Mesenchymal stem cell (in vitro differentiated cells and primary cell): ENCODE measurements around the gene TMEM221.

Experiments
- DNase-seq: peaks from one replicate; pipeline ENCODE4 v3.0.0-alpha.2; 2013
- H2AFZ ChIP-seq: one replicate; pipeline ENCODE4 v1.6.1; 2013; ENCODE audit warnings: low read depth, mild to moderate bottlenecking, control low read depth, inconsistent platforms, low read length, moderate library complexity
- H2AK5ac ChIP-seq: 2 replicates; pipeline ENCODE4 v1.6.1; 2013; ENCODE audit warnings: low read length, moderate library complexity, mild to moderate bottlenecking, inconsistent platforms; ENCODE audit not compliant: severe bottlenecking
- H2BK120ac ChIP-seq: one replicate; pipeline ENCODE4 v1.6.1; 2013; ENCODE audit warnings: low read depth, mild to moderate bottlenecking, inconsistent platforms, low read length, moderate library complexity
- H2BK12ac ChIP-seq, 2 experiments: one replicate each; pipeline ENCODE4 v1.6.1; 2013; ENCODE audit warnings: inconsistent platforms in 2 of 2, low read length in 2 of 2, mild to moderate bottlenecking in 2 of 2, moderate library complexity in 2 of 2, control low read depth in 1 of 2
- H2BK15ac ChIP-seq: one replicate; pipeline ENCODE4 v1.6.1; 2013; ENCODE audit warnings: mild to moderate bottlenecking, low read depth, inconsistent platforms; ENCODE audit not compliant: poor library complexity, severe bottlenecking
- H2BK5ac ChIP-seq: 2 replicates; pipeline ENCODE4 v1.6.1; 2013; ENCODE audit warnings: low read depth, mild to moderate bottlenecking, low read length, control low read depth, inconsistent platforms; ENCODE audit not compliant: poor library complexity, severe bottlenecking
- H3K14ac ChIP-seq, 2 experiments: one replicate each; pipeline ENCODE4 v1.6.1; 2013; ENCODE audit warnings: inconsistent platforms in 2 of 2, low read length in 2 of 2, control low read depth in 1 of 2, mild to moderate bottlenecking in 1 of 2, moderate library complexity in 1 of 2
- H3K18ac ChIP-seq, 2 experiments: one replicate each; pipeline ENCODE4 v1.6.1; 2013; ENCODE audit warnings: inconsistent platforms in 2 of 2, low read length in 2 of 2, control low read depth in 1 of 2, low read depth in 1 of 2, mild to moderate bottlenecking in 1 of 2
- H3K23ac ChIP-seq, 2 experiments: one replicate each; pipeline ENCODE4 v1.6.1; 2013; ENCODE audit warnings: inconsistent platforms in 2 of 2, low read length in 2 of 2, mild to moderate bottlenecking in 2 of 2, moderate library complexity in 2 of 2, control low read depth in 1 of 2
- H3K27ac ChIP-seq: 2 replicates; pipeline ENCODE4 v1.5.1; 2013; ENCODE audit warnings: mild to moderate bottlenecking, moderate library complexity, low read length, control low read depth, inconsistent platforms; ENCODE audit not compliant: poor library complexity, severe bottlenecking
- H3K27me3 ChIP-seq, 2 experiments: 2 replicates each; pipeline versions ENCODE4 v1.6.1 to v1.7.0; 2013; ENCODE audit warnings: low read length in 2 of 2, mild to moderate bottlenecking in 2 of 2, moderate library complexity in 2 of 2, control low read depth in 1 of 2, inconsistent platforms in 1 of 2; ENCODE audit not compliant: control insufficient read depth in 1 of 2, insufficient read depth in 1 of 2
- H3K36me3 ChIP-seq, 2 experiments: 2 replicates each; pipeline versions ENCODE4 v1.6.1 to v1.7.0; 2013; ENCODE audit warnings: low read length in 2 of 2, control low read depth in 1 of 2, inconsistent platforms in 1 of 2, low read depth in 1 of 2, mild to moderate bottlenecking in 1 of 2; ENCODE audit not compliant: insufficient read depth in 2 of 2, control insufficient read depth in 1 of 2
- H3K4ac ChIP-seq, 2 experiments: one replicate each; pipeline ENCODE4 v1.6.1; 2013; ENCODE audit warnings: inconsistent platforms in 2 of 2, low read length in 2 of 2, mild to moderate bottlenecking in 2 of 2, moderate library complexity in 2 of 2, control low read depth in 1 of 2, low read depth in 1 of 2
- H3K4me1 ChIP-seq: 2 replicates; pipeline ENCODE4 v1.6.1; 2013; ENCODE audit warnings: low read depth, low read length, control low read depth; ENCODE audit not compliant: control insufficient read depth, insufficient read depth
- H3K4me2 ChIP-seq: 2 replicates; pipeline ENCODE4 v1.6.1; 2013; ENCODE audit warnings: low read length, mild to moderate bottlenecking, inconsistent platforms; ENCODE audit not compliant: poor library complexity, severe bottlenecking
- H3K4me3 ChIP-seq, 2 experiments: 2 replicates each; pipeline versions ENCODE4 v1.5.1 to v1.7.0; 2013; ENCODE audit warnings: low read length in 2 of 2, mild to moderate bottlenecking in 2 of 2, control low read depth in 1 of 2, low read depth in 1 of 2; ENCODE audit not compliant: insufficient read depth in 1 of 2
- H3K79me1 ChIP-seq: replicated peaks from 2 replicates; pipeline ENCODE4 v1.6.1; 2013; ENCODE audit warnings: mild to moderate bottlenecking, control low read depth, low read length, inconsistent platforms; ENCODE audit not compliant: poor library complexity, severe bottlenecking
- H3K9ac ChIP-seq: 2 replicates; pipeline ENCODE4 v1.7.0; 2013; ENCODE audit warnings: mild to moderate bottlenecking, low read length, moderate library complexity
- H3K9me3 ChIP-seq: 2 replicates; pipeline ENCODE4 v1.7.0; 2013; ENCODE audit warnings: mild to moderate bottlenecking, low read length; ENCODE audit not compliant: control insufficient read depth
- H4K8ac ChIP-seq: one replicate; pipeline ENCODE4 v1.6.1; 2013; ENCODE audit warnings: inconsistent platforms, mild to moderate bottlenecking, low read length, moderate library complexity
- H4K91ac ChIP-seq: one replicate; pipeline ENCODE4 v1.6.1; 2013; ENCODE audit warnings: mild to moderate bottlenecking, low read length, inconsistent platforms
- WGBS: methylation state at CpG from one replicate; pipeline ENCODE4 v1.1.7; 2013; ENCODE audit warnings: mixed read lengths; 5-methylcytosine and 5-hydroxymethylcytosine counted together

The TMEM221 gene

GRCh38 chr19:17469092-17469480 lies 20.6 kb upstream of the TMEM221 start:
- WGBS: 5% methylated on average over 19 of the region's 19 CpGs
- Histone ChIP-seq H3K18ac (peak overlapping the region in 1 of 2 experiments; percentile 92), H2AK5ac (no peak overlapping the region), H2BK15ac (no peak overlapping the region), H3K4ac (peak overlapping the region in 1 of 2 experiments; percentile 64), H3K27ac (no peak overlapping the region), H3K27me3 (peaks cover 0 to 6% of the 10 kb centered on the region in 2 experiments), H3K79me1 (peaks cover 16% of the 10 kb centered on the region), H4K91ac (no peak overlapping the region), H2BK120ac (no peak overlapping the region), H2BK12ac (peak overlapping the region in 1 of 2 experiments; percentile 45), H3K4me3 (peak overlapping the region; percentile 67 to 77), H3K9ac (peak overlapping the region; percentile 87), H3K23ac (peak overlapping the region in 1 of 2 experiments; percentile 61), H3K4me2 (peak overlapping the region; percentile 84), H3K36me3 (no peaks in the 10 kb centered on the region), H3K14ac (peak overlapping the region in 1 of 2 experiments; percentile 58), H3K4me1 (peaks cover 22% of the 10 kb centered on the region), H4K8ac (no peak overlapping the region), H2BK5ac (no peak overlapping the region), H2AFZ (peak overlapping the region; percentile 85), H3K9me3 (no peaks in the 10 kb centered on the region)
- peak; percentile 73 for DNase-seq

GRCh38 chr19:17468302-17469091 lies 20.0 kb upstream of the TMEM221 start:
- Histone ChIP-seq H2BK12ac (peak overlapping the region in 1 of 2 experiments; percentile 83), H2BK120ac (no peak overlapping the region), H3K9me3 (no peaks in the 10 kb centered on the region), H3K18ac (peak overlapping the region; percentile 0 to 92), H4K91ac (peak overlapping the region; percentile 52), H2BK15ac (peak overlapping the region; percentile 73), H3K27ac (no peak overlapping the region), H3K4me3 (peak overlapping the region in 1 of 2 experiments; percentile 77), H2AK5ac (no peak overlapping the region), H3K79me1 (peaks cover 15% of the 10 kb centered on the region), H3K27me3 (peaks cover 0 to 8% of the 10 kb centered on the region in 2 experiments), H3K23ac (peak overlapping the region in 1 of 2 experiments; percentile 61), H3K4ac (peak overlapping the region in 1 of 2 experiments; percentile 64), H4K8ac (peak overlapping the region; percentile 73), H2AFZ (peak overlapping the region; percentile 83), H3K4me2 (peak overlapping the region; percentile 84), H3K14ac (peak overlapping the region in 1 of 2 experiments; percentile 92), H3K4me1 (peaks cover 22% of the 10 kb centered on the region), H3K36me3 (no peaks in the 10 kb centered on the region), H3K9ac (peak overlapping the region; percentile 87), H2BK5ac (no peak overlapping the region)
- 71% methylated on average over 25 of the region's 25 CpGs for WGBS
- no peak for DNase-seq

GRCh38 chr19:17467471-17468301 lies 19.2 kb upstream of the TMEM221 start:
- Histone ChIP-seq H2BK15ac (no peak overlapping the region), H2BK5ac (no peak overlapping the region), H3K23ac (no peak overlapping the region), H3K4me1 (peaks cover 19% of the 10 kb centered on the region), H3K27ac (no peak overlapping the region), H3K18ac (peak overlapping the region in 1 of 2 experiments; percentile 61), H3K9me3 (no peaks in the 10 kb centered on the region), H2AK5ac (no peak overlapping the region), H4K91ac (no peak overlapping the region), H3K79me1 (peaks cover 13% of the 10 kb centered on the region), H3K4ac (no peak overlapping the region), H3K9ac (peak overlapping the region; percentile 87), H2AFZ (no peak overlapping the region), H2BK12ac (no peak overlapping the region), H3K36me3 (no peaks in the 10 kb centered on the region), H4K8ac (no peak overlapping the region), H3K4me3 (peak overlapping the region in 1 of 2 experiments; percentile 77), H3K14ac (no peak overlapping the region), H2BK120ac (no peak overlapping the region), H3K27me3 (peaks cover 0 to 8% of the 10 kb centered on the region in 2 experiments), H3K4me2 (no peak overlapping the region)
- 83% methylated on average over 12 of the region's 12 CpGs for WGBS
- no peak for DNase-seq

DNA sequence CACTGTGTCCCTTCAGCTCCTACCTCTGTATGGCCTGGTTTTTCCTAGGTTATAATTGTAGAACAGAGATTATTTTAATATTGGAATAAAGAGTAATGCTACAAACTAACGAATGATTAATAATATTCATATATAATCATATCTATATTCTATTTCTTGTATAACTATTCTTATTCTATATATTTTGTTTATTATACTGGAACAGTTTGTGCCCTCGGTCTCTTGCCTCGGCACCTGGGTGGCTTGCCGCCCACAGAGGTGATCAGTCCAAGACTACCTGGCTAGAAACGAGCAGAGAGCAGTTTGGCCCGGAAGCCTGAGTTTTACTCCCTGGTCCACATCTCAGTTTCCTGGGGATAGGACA lies 18.0 kb upstream of the TMEM221 start:
- WGBS: 55% methylated on average over 4 of the region's 6 CpGs
- Histone ChIP-seq H3K27me3 (peaks cover 0 to 8% of the 10 kb centered on the region in 2 experiments), H3K9ac (no peak overlapping the region), H3K18ac (no peak overlapping the region), H3K79me1 (peaks cover 7% of the 10 kb centered on the region), H3K4me1 (peaks cover 15% of the 10 kb centered on the region), H3K14ac (no peak overlapping the region), H4K91ac (no peak overlapping the region), H3K36me3 (no peaks in the 10 kb centered on the region), H3K9me3 (no peaks in the 10 kb centered on the region), H2BK12ac (no peak overlapping the region), H4K8ac (no peak overlapping the region), H2BK120ac (no peak overlapping the region), H3K27ac (no peak overlapping the region), H2AFZ (no peak overlapping the region), H2AK5ac (no peak overlapping the region), H3K23ac (no peak overlapping the region), H2BK5ac (no peak overlapping the region), H2BK15ac (no peak overlapping the region), H3K4ac (no peak overlapping the region), H3K4me2 (no peak overlapping the region), H3K4me3 (no peak overlapping the region)
- DNase-seq: no peak
